Measurements from ENCODE around the gene SLC12A3. TPM values are rescaled to one million over a fixed set of nuclear protein-coding genes. Genes with fewer than 3 reads are reported as not detected.

The SLC12A3 gene
- total RNA-seq, 1 donor from 2014 or later: not detected

GRCh38 chr16:56961386-56961785 is 96.4 kb downstream of the SLC12A3 start:
- no peak for DNase-seq (ENCODE audit: extremely low read depth, low read depth, low spot score)

GRCh38 chr16:56961851-56962281 is 96.9 kb downstream of the SLC12A3 start, which contains the start of gene CETP:
CETP (plus strand) TSS chr16:56961950; CDS start chr16:56961980, 30 bp downstream.
- no peak for DNase-seq (ENCODE audit: extremely low read depth, low read depth, low spot score)

- no peak for DNase-seq (ENCODE audit: extremely low read depth, low read depth, low spot score)
Observed at GRCh38 chr16:56964243-56965148, 99.5 kb downstream of the SLC12A3 start.

Other genes starting within 250 kb of the SLC12A3 start
- 15.1 and 105 TPM in 2 replicates for gene MT1E, start 239.4 kb upstream of the SLC12A3 start, total RNA-seq
- gene MT1M, start 232.5 kb upstream of the SLC12A3 start, total RNA-seq: not detected in 2 replicates
- 16.4 TPM in 1 of 2 replicates, not detected in the other for gene MT1A, start 226.5 kb upstream of the SLC12A3 start, total RNA-seq
- not detected in 2 replicates for gene MT1B, start 213.3 kb upstream of the SLC12A3 start, total RNA-seq
- 1.7 TPM in 1 of 2 replicates, not detected in the other for gene MT1F, start 207.2 kb upstream of the SLC12A3 start, total RNA-seq
- gene MT1G, start 197.1 kb upstream of the SLC12A3 start, total RNA-seq: not detected in 2 replicates
- gene MT1H, start 195.4 kb upstream of the SLC12A3 start, total RNA-seq: not detected in 2 replicates
- gene MT1X, start 182.7 kb upstream of the SLC12A3 start, total RNA-seq: 2.2 and 6.9 TPM in 2 replicates
- 55.6 and 57.0 TPM in 2 replicates for gene NUP93, start 135.1 kb upstream of the SLC12A3 start, total RNA-seq
- gene HERPUD1, start 66.9 kb downstream of the SLC12A3 start, total RNA-seq: 51.7 and 83.3 TPM in 2 replicates
- gene CETP, start 96.7 kb downstream of the SLC12A3 start, total RNA-seq: 18.5 and 27.1 TPM in 2 replicates
- 10.9 and 33.2 TPM in 2 replicates for gene NLRC5, start 124.3 kb downstream of the SLC12A3 start, total RNA-seq
- gene CPNE2, start 227.4 kb downstream of the SLC12A3 start, total RNA-seq: 78.4 and 81.0 TPM in 2 replicates